ENCODE measurements around the gene ALDH1A2. TPM values are rescaled to one million over a fixed set of nuclear protein-coding genes. Genes with fewer than 3 reads are reported as not detected.
"Not testable (repeated sequence)": the region's sequence is repeated elsewhere in the genome, so short reads cannot be mapped to it uniquely, and the experiment has no call there.

ALDH1A2 gene
- total RNA-seq, 1 donor from 2014 or later, result 0.37 TPM

GRCh38 chr15:58044551-58044950 lies 21.0 kb downstream of the ALDH1A2 start:
- peak; percentile 5 for DNase-seq
- Mint-ChIP-seq H3K27me3 (peaks cover 33% of the 10 kb centered on the region), H3K4me1 (no peaks in the 10 kb centered on the region), H3K9me3 (no peaks in the 10 kb centered on the region), H3K36me3 (ENCODE audit: low read depth) (no peaks in the 10 kb centered on the region), H3K27ac (no peak overlapping the region), H3K4me3 (no peak overlapping the region)
- intact Hi-C loops (cut with micrococcal nuclease), result no loop called here

GRCh38 chr15:58043192-58043903 lies 22.2 kb downstream of the ALDH1A2 start:
- Mint-ChIP-seq H3K27me3 (peaks cover 30% of the 10 kb centered on the region), H3K4me3 (no peak overlapping the region), H3K9me3 (no peaks in the 10 kb centered on the region), H3K4me1 (no peaks in the 10 kb centered on the region), H3K36me3 (ENCODE audit: low read depth) (no peaks in the 10 kb centered on the region), H3K27ac (no peak overlapping the region)
- intact Hi-C loops (cut with micrococcal nuclease), result loop anchor here (1.0 kb wide), 1 partner anchor 139 kb away; no protein-coding TSS in a partner anchor
- DNase-seq, result peak; percentile 74

GRCh38 chr15:58042006-58042405 lies 23.5 kb downstream of the ALDH1A2 start:
- Mint-ChIP-seq H3K9me3 (no peaks in the 10 kb centered on the region), H3K4me1 (no peaks in the 10 kb centered on the region), H3K27me3 (peaks cover 28% of the 10 kb centered on the region), H3K4me3 (no peak overlapping the region), H3K36me3 (ENCODE audit: low read depth) (no peaks in the 10 kb centered on the region), H3K27ac (no peak overlapping the region)
- no peak for DNase-seq
- intact Hi-C loops (cut with micrococcal nuclease), result no loop called here

GRCh38 chr15:58040150-58040549 lies 25.4 kb downstream of the ALDH1A2 start:
- H3K27me3 Mint-ChIP-seq, result peaks cover 33% of the 10 kb centered on the region

GRCh38 chr15:58039079-58040035 lies 26.2 kb downstream of the ALDH1A2 start:
- no peaks in the 10 kb centered on the region for H3K4me1 Mint-ChIP-seq
- intact Hi-C loops (cut with micrococcal nuclease), result no loop called here
- no peak for DNase-seq
- H3K36me3 Mint-ChIP-seq (ENCODE audit: low read depth), result no peaks in the 10 kb centered on the region
- H3K4me3 Mint-ChIP-seq, result no peak overlapping the region
- H3K27me3 Mint-ChIP-seq, result peaks cover 38% of the 10 kb centered on the region
- no peaks in the 10 kb centered on the region for H3K9me3 Mint-ChIP-seq
- H3K27ac Mint-ChIP-seq, result no peak overlapping the region

More at GRCh38 chr15:58040150-58040549, 25.4 kb downstream of the ALDH1A2 start:
- Mint-ChIP-seq H3K9me3 (no peaks in the 10 kb centered on the region), H3K4me1 (no peaks in the 10 kb centered on the region), H3K27ac (no peak overlapping the region), H3K4me3 (no peak overlapping the region), H3K36me3 (ENCODE audit: low read depth) (no peaks in the 10 kb centered on the region)
- intact Hi-C loops (cut with micrococcal nuclease), result no loop called here
- no peak for DNase-seq

GRCh38 chr15:58038426-58039078 lies 27.0 kb downstream of the ALDH1A2 start:
- Mint-ChIP-seq H3K27me3 (peaks cover 32% of the 10 kb centered on the region), H3K9me3 (no peaks in the 10 kb centered on the region), H3K4me3 (no peak overlapping the region), H3K36me3 (ENCODE audit: low read depth) (no peaks in the 10 kb centered on the region), H3K27ac (no peak overlapping the region), H3K4me1 (no peaks in the 10 kb centered on the region)
- intact Hi-C loops (cut with micrococcal nuclease), result no loop called here
- no peak for DNase-seq

GRCh38 chr15:58037723-58038301 lies 27.7 kb downstream of the ALDH1A2 start:
- Mint-ChIP-seq H3K36me3 (ENCODE audit: low read depth) (no peaks in the 10 kb centered on the region), H3K4me3 (no peak overlapping the region), H3K27me3 (peaks cover 29% of the 10 kb centered on the region), H3K9me3 (no peaks in the 10 kb centered on the region), H3K27ac (no peak overlapping the region), H3K4me1 (no peaks in the 10 kb centered on the region)
- no peak for DNase-seq
- intact Hi-C loops (cut with micrococcal nuclease), result no loop called here

- Mint-ChIP-seq H3K36me3 (ENCODE audit: low read depth) (no peaks in the 10 kb centered on the region), H3K27ac (no peak overlapping the region), H3K9me3 (no peaks in the 10 kb centered on the region), H3K4me1 (no peaks in the 10 kb centered on the region), H3K4me3 (no peak overlapping the region), H3K27me3 (peaks cover 29% of the 10 kb centered on the region)
- intact Hi-C loops (cut with micrococcal nuclease), result no loop called here
- DNase-seq, result no peak
These were observed 28.9 kb downstream of the ALDH1A2 start for GRCh38 chr15:58036579-58036978.

GRCh38 chr15:58028392-58028791 lies 37.1 kb downstream of the ALDH1A2 start:
- H3K4me3 Mint-ChIP-seq; H3K9me3 Mint-ChIP-seq; H3K4me1 Mint-ChIP-seq; H3K36me3 Mint-ChIP-seq (ENCODE audit: low read depth); H3K27ac Mint-ChIP-seq; H3K27me3 Mint-ChIP-seq; DNase-seq; intact Hi-C loops (cut with micrococcal nuclease): not testable (repeated sequence)

GRCh38 chr15:58026552-58026951 lies 39.0 kb downstream of the ALDH1A2 start:
- Mint-ChIP-seq H3K4me1 (no peaks in the 10 kb centered on the region), H3K27me3 (peaks cover 9% of the 10 kb centered on the region), H3K9me3 (peaks cover 5% of the 10 kb centered on the region), H3K4me3 (no peak overlapping the region), H3K36me3 (ENCODE audit: low read depth) (no peaks in the 10 kb centered on the region), H3K27ac (no peak overlapping the region)
- DNase-seq, result no peak
- intact Hi-C loops (cut with micrococcal nuclease), result no loop called here

- H3K9me3 Mint-ChIP-seq, result peaks cover 5% of the 10 kb centered on the region
- intact Hi-C loops (cut with micrococcal nuclease), result no loop called here
- no peaks in the 10 kb centered on the region for H3K36me3 Mint-ChIP-seq (ENCODE audit: low read depth)
- no peak for DNase-seq
- H3K4me1 Mint-ChIP-seq, result no peaks in the 10 kb centered on the region
- H3K27me3 Mint-ChIP-seq, result peaks cover 9% of the 10 kb centered on the region
- no peak overlapping the region for H3K27ac Mint-ChIP-seq
- H3K4me3 Mint-ChIP-seq, result no peak overlapping the region
These were observed 39.5 kb downstream of the ALDH1A2 start for GRCh38 chr15:58026051-58026450.

- H3K27me3 Mint-ChIP-seq, result peaks cover 6% of the 10 kb centered on the region
- no peaks in the 10 kb centered on the region for H3K4me1 Mint-ChIP-seq
- H3K4me3 Mint-ChIP-seq, result no peak overlapping the region
- no peak overlapping the region for H3K27ac Mint-ChIP-seq
- no peaks in the 10 kb centered on the region for H3K36me3 Mint-ChIP-seq (ENCODE audit: low read depth)
- peaks cover 5% of the 10 kb centered on the region for H3K9me3 Mint-ChIP-seq
- no peak for DNase-seq
- intact Hi-C loops (cut with micrococcal nuclease), result no loop called here
These were observed 43.9 kb downstream of the ALDH1A2 start for GRCh38 chr15:58021332-58022230.
